Measurements from ENCODE around the gene WDR27.

GRCh38 chr6:169701311-169701953 lies 397 bp downstream of the WDR27 start:
- no peak for TF ChIP-seq POLR2AphosphoS5 (IDR thresholded peaks at IDR 0.05; ENCODE audit: insufficient read depth in 1 of 2, low read depth in 1 of 2)
- peak in 1 of 3 experiments; percentile 5 for TF ChIP-seq CTCF (IDR thresholded peaks at IDR 0.05)
